ENCODE results near the gene FBRS. TPM values are rescaled to one million over a fixed set of nuclear protein-coding genes. Genes with fewer than 3 reads are reported as not detected.
"Not testable (repeated sequence)": the region's sequence is repeated elsewhere in the genome, so short reads cannot be mapped to it uniquely, and the experiment has no call there.

Gene FBRS
- polyA plus RNA-seq (ENCODE audit: insufficient read length in 4 of 4): 10 to 100 TPM; 39.7 to 97.0 (median 67.1) TPM

- DNase-seq (ENCODE audit: low read depth in 4 of 4, low spot score in 2 of 4): peak; percentile 100
Observed at GRCh38 chr16:30657866-30658730, at the start of gene FBRS. Gene FBRS, plus strand, starts transcription at chr16:30658431. Its CDS starts 1,088 bp downstream, at chr16:30659519.

DNA sequence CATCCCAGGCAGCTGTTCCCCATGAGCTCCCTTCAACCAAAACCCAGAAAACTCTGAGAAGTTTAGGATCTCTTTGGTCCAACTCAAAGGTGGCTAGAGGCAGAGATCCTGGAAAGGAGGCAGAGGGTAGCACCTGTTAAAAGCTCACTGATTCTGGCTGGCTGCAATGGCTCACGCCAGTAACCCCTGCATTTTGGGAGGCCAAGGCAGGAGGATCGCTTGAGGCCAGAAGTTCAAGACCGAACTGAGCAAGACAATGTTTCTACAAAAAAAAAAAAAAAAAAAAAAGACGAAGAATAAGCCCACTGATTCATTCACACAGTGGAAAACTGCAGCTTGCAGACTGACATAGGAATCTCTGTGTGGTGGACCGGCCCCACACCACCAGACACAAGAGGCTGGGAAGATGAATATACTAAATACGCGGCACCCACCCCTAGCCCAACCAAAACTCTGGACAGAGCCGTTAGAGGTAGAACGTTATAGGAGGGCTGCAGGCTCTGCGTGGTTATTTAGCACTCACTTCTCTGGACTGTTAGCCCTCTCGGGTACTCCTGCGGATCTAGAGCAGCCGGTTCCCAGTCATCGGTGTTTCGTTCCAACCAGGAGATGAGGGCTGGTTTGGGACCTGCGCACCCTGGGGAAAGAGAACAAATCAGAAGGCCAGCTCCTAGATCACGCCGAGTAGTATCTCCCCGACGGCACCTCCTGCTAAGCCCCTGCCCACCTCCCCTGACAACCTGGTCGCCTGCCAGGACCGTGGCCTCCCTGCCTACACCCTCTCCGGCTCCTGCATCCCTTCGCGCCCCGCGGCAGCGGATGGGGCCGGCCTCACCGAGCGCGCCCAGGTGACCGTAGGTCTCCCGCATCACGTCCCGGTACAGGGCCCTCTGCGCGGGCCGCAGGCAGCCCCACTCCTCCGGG lies 49.0 kb upstream of the FBRS start:
- DNase-seq (ENCODE audit: low read depth in 4 of 4, low spot score in 2 of 4): no peak

GRCh38 chr16:30609926-30610839 lies 48.0 kb upstream of the FBRS start, which contains the start of gene ZNF689:
Gene ZNF689, minus strand, starts transcription at chr16:30610389. Its CDS starts 348 bp downstream, at chr16:30610041.
- DNase-seq (ENCODE audit: low read depth in 4 of 4, low spot score in 2 of 4): peak; percentile 98 to 100 (median 98)

- no peak for DNase-seq (ENCODE audit: low read depth in 4 of 4, low spot score in 2 of 4)
Observed at GRCh38 chr16:30615358-30616091, 42.7 kb upstream of the FBRS start.

DNA sequence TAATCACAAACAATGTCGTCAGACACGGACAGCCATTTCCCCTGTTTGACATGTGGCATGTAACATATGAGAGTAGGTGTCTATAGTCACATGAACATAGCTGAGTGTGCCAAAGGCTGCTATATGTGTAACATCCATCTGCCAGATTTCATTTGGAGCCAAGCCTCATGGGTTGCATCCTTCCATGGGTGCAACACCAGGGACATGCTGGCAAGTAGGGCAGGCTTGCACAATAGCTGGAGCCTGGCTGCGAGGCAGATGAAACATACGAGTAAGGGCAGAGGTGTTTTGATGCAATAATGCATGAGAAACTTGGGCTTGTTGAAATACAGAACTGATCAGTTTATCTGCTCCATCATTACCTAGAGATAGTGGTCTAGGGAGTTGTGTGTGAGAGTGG lies 39.0 kb upstream of the FBRS start:
- DNase-seq (ENCODE audit: low read depth in 4 of 4, low spot score in 2 of 4): no peak

DNA sequence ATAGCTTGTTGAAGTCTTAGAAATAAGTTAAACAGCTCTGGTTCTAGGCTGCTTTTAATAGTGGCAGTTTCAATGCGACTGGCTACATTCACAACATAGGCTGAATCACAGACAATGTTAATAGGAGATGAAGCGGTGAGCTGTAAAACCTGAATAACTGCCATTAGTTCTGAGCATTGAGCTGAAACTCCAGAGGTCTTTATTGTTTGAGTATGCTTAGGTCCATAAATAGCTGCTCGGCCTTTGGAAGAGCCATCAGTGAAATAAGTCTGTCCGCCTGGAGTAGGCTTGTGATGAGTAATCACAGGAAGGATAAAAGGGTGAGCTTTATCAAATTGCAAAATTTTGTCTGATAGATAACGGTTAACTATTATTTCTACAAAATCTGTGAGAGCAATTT lies 38.6 kb upstream of the FBRS start:
- DNase-seq (ENCODE audit: low read depth in 4 of 4, low spot score in 2 of 4): no peak

GRCh38 chr16:30620169-30620568 lies 38.1 kb upstream of the FBRS start:
- no peak for DNase-seq (ENCODE audit: low read depth in 4 of 4, low spot score in 2 of 4)

DNA sequence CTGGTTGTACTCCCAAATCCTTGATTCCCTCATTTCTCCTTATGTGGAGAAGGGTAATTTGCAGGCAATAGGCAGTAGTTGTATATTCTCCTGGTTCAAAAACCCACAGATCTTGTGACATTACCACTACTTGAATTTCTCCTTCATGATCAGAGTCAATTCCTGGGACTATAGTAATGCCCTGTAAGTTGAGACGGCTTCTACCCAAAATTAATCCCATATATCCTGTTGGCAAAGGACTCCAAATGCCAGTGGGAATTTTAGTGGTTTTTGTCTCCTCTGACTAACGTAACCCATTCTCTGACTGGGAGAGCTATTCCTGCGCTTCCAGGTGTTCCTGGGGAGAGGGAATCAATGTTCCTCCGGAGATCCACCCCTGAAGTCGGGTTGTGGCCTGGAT lies 36.5 kb upstream of the FBRS start:
- no peak for DNase-seq (ENCODE audit: low read depth in 4 of 4, low spot score in 2 of 4)

GRCh38 chr16:30622455-30623032 lies 35.7 kb upstream of the FBRS start:
- DNase-seq (ENCODE audit: low read depth in 4 of 4, low spot score in 2 of 4): no peak

DNA sequence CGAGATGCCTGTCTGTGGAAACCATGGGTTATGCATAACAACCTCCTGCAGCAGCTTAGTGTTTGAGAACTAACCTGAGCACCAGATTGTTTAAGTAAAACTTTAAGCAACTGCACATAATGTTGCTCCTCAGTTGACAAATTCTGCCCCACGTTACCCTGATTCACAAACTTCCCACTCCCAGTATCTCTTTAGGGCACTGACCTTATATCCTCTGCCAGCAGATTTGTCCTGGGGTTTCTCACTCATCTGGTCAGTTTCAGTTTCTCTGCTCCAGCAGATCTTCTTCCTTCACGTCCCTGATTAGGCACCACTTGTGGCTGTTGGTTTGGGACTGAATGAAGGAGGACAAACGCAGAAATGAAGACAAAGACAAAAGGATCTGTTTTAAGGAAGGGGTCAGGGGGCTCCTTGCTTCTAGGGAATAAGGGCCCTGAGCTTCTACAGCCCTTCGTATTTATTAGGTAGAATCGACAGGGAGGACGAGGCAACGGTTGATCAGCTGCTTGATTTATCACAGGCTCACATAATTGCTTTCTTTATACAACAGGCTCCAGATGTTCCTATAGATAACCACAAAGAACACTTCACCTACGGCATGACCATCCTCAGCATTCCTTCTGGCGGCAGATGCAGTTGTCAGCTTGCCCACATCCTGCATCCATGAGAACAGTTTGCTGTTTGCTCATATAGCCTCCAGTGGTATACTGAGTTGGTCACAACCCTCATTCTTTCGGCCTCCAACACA lies 34.5 kb upstream of the FBRS start:
- no peak for DNase-seq (ENCODE audit: low read depth in 4 of 4, low spot score in 2 of 4)

- no peak for DNase-seq (ENCODE audit: low read depth in 4 of 4, low spot score in 2 of 4)
Observed at GRCh38 chr16:30626236-30626635, 32.0 kb upstream of the FBRS start.

GRCh38 chr16:30628628-30629540 lies 29.3 kb upstream of the FBRS start:
- peak; percentile 71 to 89 (median 77) for DNase-seq (ENCODE audit: low read depth in 4 of 4, low spot score in 2 of 4)

DNA sequence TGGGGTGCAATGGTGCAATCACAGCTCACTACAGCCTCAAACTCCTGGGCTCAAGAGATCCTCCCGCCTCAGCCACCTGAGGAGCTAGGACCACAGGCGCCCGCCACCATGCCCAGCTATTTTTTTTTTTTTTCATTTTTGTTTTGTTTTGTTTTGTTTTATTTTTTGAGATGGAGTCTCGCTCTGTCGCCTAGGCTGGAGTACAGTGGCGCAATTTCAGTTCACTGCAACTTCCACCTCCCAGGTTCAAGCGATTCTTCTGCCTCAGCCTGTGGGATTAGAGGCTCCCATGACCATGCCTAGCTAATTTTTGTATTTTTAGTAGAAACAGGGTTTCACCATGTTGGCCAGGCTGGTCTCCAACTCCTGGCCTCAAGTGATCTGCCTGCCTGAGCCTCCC lies 25.8 kb upstream of the FBRS start:
- not testable (repeated sequence) for DNase-seq (ENCODE audit: low read depth in 4 of 4, low spot score in 2 of 4)

- no peak for DNase-seq (ENCODE audit: low read depth in 4 of 4, low spot score in 2 of 4)
Observed at GRCh38 chr16:30633526-30633925, 24.7 kb upstream of the FBRS start.

GRCh38 chr16:30636599-30636998 lies 21.6 kb upstream of the FBRS start:
- no peak for DNase-seq (ENCODE audit: low read depth in 4 of 4, low spot score in 2 of 4)

DNA sequence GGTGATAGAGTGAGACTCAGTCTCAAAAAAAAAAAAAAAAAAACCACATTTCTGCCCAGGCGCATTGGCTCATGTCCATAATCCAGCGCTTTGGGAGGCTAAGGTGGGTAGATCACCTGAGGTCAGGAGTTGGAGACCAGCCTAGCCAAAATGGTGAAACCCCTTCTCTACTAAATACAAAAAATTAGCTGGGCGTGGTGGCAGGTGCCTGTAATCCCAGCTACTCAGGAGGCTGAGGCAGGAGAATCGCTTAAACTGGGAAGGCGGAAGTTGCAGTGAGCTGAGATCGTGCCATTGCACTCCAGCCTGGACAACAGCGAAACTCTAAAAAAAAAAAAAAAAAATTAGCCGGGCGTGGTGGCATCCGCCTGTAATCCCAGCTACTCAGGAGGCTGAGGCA lies 21.1 kb upstream of the FBRS start:
- not testable (repeated sequence) for DNase-seq (ENCODE audit: low read depth in 4 of 4, low spot score in 2 of 4)

DNA sequence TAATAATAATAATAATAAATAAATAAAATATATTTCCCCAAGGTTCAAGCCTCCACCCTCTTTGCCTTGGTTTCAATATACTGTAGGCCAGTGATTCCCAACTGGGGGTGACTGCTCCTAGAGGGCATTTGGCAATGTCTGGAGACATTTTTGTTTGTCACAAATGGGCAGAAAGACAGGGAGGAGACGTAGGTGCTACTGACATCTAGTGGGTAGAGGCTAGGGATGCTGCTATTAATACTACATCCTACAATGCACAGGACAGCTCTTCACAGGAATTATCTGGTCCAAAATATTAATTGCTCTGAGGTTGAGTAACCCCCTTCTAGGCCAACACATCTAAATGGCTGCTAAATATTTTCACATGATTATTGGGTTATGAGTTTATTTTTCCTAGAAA lies 20.3 kb upstream of the FBRS start:
- DNase-seq (ENCODE audit: low read depth in 4 of 4, low spot score in 2 of 4): no peak
